Trophoblast cell (in vitro differentiated cells and primary cell): ENCODE measurements around the gene POLR2B.

ENCODE experiments used
- DNase-seq, 2 donors: peaks; one replicate each; pipeline ENCODE4 v3.0.0-alpha.2; 2016
- H2AFZ ChIP-seq: 2 replicates; pipeline ENCODE4 v1.6.1; 2013; ENCODE audit warnings: low read length, moderate library complexity, mild to moderate bottlenecking; ENCODE audit not compliant: insufficient read depth, poor library complexity
- H2AK5ac ChIP-seq: 2 replicates; pipeline ENCODE4 v1.6.1; 2013; ENCODE audit warnings: mild to moderate bottlenecking, low read length
- H2BK120ac ChIP-seq: 2 replicates; pipeline ENCODE4 v1.6.1; 2013; ENCODE audit warnings: low read length, mild to moderate bottlenecking, moderate library complexity; ENCODE audit not compliant: insufficient read depth, poor library complexity
- H2BK12ac ChIP-seq: 2 replicates; pipeline ENCODE4 v1.6.1; 2013; ENCODE audit warnings: mild to moderate bottlenecking, low read length, moderate library complexity
- H2BK5ac ChIP-seq: 2 replicates; pipeline ENCODE4 v1.6.1; 2013; ENCODE audit warnings: low read length, low read depth, moderate library complexity, mild to moderate bottlenecking; ENCODE audit not compliant: poor library complexity
- H3K14ac ChIP-seq: 2 replicates; pipeline ENCODE4 v1.6.1; 2013; ENCODE audit warnings: mild to moderate bottlenecking, low read length
- H3K18ac ChIP-seq: 2 replicates; pipeline ENCODE4 v1.6.1; 2013; ENCODE audit warnings: mild to moderate bottlenecking, low read length
- H3K23ac ChIP-seq: 2 replicates; pipeline ENCODE4 v1.6.1; 2013; ENCODE audit warnings: low read length
- H3K27ac ChIP-seq: 2 replicates; pipeline ENCODE4 v1.5.1; 2013; ENCODE audit warnings: low read depth, mild to moderate bottlenecking, inconsistent platforms, low read length, moderate library complexity
- H3K27me3 ChIP-seq: 2 replicates; pipeline ENCODE4 v1.6.1; 2013; ENCODE audit warnings: inconsistent platforms, mild to moderate bottlenecking, low read length, moderate library complexity; ENCODE audit not compliant: insufficient read depth
- H3K36me3 ChIP-seq, 2 experiments: 1 replicate in 1 of 2; 2 replicates in 1 of 2; pipeline ENCODE4 v1.6.1; 2013; ENCODE audit warnings: low read length in 2 of 2, mild to moderate bottlenecking in 2 of 2, moderate library complexity in 1 of 2; ENCODE audit not compliant: insufficient read depth in 2 of 2, control insufficient read depth in 1 of 2
- H3K4ac ChIP-seq: 2 replicates; pipeline ENCODE4 v1.6.1; 2013; ENCODE audit warnings: low read depth, mild to moderate bottlenecking, low read length, moderate library complexity
- H3K4me1 ChIP-seq, 2 experiments: 1 replicate in 1 of 2; 2 replicates in 1 of 2; pipeline ENCODE4 v1.6.1; 2013; ENCODE audit warnings: low read length in 2 of 2, mild to moderate bottlenecking in 2 of 2, moderate library complexity in 1 of 2; ENCODE audit not compliant: insufficient read depth in 2 of 2, control insufficient read depth in 1 of 2
- H3K4me2 ChIP-seq: 2 replicates; pipeline ENCODE4 v1.6.1; 2013; ENCODE audit warnings: inconsistent platforms, mild to moderate bottlenecking, low read length, moderate library complexity
- H3K4me3 ChIP-seq: 2 replicates; pipeline ENCODE4 v1.5.1; 2013; ENCODE audit warnings: mild to moderate bottlenecking, low read depth, low read length, inconsistent platforms
- H3K79me1 ChIP-seq: one replicate; pipeline ENCODE4 v1.6.1; 2013; ENCODE audit warnings: low read length
- H3K79me2 ChIP-seq: 2 replicates; pipeline ENCODE4 v1.6.1; 2013; ENCODE audit warnings: low read length, mild to moderate bottlenecking; ENCODE audit not compliant: control insufficient read depth, insufficient read depth, poor library complexity
- H3K9ac ChIP-seq: 2 replicates; pipeline ENCODE4 v1.6.1; 2013; ENCODE audit warnings: mild to moderate bottlenecking, low read length
- H3K9me3 ChIP-seq: 2 replicates; pipeline ENCODE4 v1.6.1; 2013; ENCODE audit warnings: low read depth, mild to moderate bottlenecking, control low read depth, inconsistent platforms, low read length; ENCODE audit not compliant: insufficient read depth
- H4K12ac ChIP-seq: 2 replicates; pipeline ENCODE4 v1.6.1; 2013; ENCODE audit warnings: low read depth, mild to moderate bottlenecking, low read length, moderate library complexity
- H4K8ac ChIP-seq: 2 replicates; pipeline ENCODE4 v1.6.1; 2013; ENCODE audit warnings: low read depth, mild to moderate bottlenecking, low read length, moderate library complexity
- H4K91ac ChIP-seq: one replicate; pipeline ENCODE4 v1.6.1; 2013; ENCODE audit warnings: low read depth, mild to moderate bottlenecking, low read length, moderate library complexity
- WGBS: extraction: QIAGEN DNeasy Blood & Tissue Kit; methylation state at CpG from one replicate; pipeline ENCODE4 v1.1.7; 2013; ENCODE audit warnings: missing lambda C conversion rate; ENCODE audit not compliant: insufficient read length, insufficient coverage; ENCODE audit errors: extremely low coverage; 5-methylcytosine and 5-hydroxymethylcytosine counted together

Gene POLR2B

DNA sequence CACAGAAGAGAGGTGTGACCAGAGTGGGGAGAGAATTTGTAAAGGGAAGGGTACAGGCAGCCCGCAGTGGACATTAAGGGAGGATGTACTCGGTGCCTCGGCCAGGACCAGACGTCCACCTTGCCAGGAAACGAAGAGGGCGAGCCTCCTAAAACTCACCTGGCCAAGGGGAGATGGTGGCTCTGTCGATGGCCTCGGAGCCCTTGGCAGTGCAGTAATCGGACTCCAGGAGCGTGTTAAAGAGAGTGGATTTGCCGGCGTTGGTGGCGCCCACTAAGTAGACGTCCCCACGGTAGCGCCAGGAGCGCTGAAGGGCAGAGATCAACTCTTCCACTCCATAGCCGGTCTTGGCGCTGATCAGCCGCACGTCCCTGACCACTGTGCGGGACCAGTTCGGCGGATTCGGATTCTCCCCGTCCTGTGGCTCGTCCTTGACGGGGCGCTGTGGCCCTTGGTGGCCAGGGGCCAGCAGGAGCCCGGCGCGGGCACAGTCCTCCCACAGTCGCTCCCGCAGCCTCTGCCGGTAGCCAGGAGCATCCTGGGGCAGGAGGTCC is 2.3 kb upstream of the POLR2B start:
- peaks cover 12% of the 10 kb centered on the region for H3K79me1 ChIP-seq
- no CpG with 5 or more reads among the region's 35 CpGs for WGBS
- peaks cover 0 to 5% of the 10 kb centered on the region in 2 experiments for H3K4me1 ChIP-seq
- DNase-seq: peak in 1 of 2 donors; percentile 2
- H4K91ac ChIP-seq: no peak overlapping the region
- peaks cover 24% of the 10 kb centered on the region for H3K79me2 ChIP-seq
- H4K8ac ChIP-seq: peak overlapping the region; percentile 12
- peak overlapping the region; percentile 69 for H3K18ac ChIP-seq
- no peaks in the 10 kb centered on the region for H3K27me3 ChIP-seq
- no peak overlapping the region for H3K27ac ChIP-seq
- no peak overlapping the region for H4K12ac ChIP-seq
- peak overlapping the region; percentile 93 for H2AFZ ChIP-seq
- H3K9ac ChIP-seq: peak overlapping the region; percentile 84
- no peak overlapping the region for H2BK120ac ChIP-seq
- H2BK12ac ChIP-seq: no peak overlapping the region
- peak overlapping the region; percentile 98 for H3K4me2 ChIP-seq
- no peaks in the 10 kb centered on the region for H3K9me3 ChIP-seq
- H3K4ac ChIP-seq: peak overlapping the region; percentile 76
- H3K4me3 ChIP-seq: peak overlapping the region; percentile 90
- H3K23ac ChIP-seq: no peak overlapping the region
- no peak overlapping the region for H2AK5ac ChIP-seq
- H2BK5ac ChIP-seq: no peak overlapping the region
- peak overlapping the region; percentile 69 for H3K14ac ChIP-seq
- peaks cover 6 to 17% of the 10 kb centered on the region in 2 experiments for H3K36me3 ChIP-seq

DNA sequence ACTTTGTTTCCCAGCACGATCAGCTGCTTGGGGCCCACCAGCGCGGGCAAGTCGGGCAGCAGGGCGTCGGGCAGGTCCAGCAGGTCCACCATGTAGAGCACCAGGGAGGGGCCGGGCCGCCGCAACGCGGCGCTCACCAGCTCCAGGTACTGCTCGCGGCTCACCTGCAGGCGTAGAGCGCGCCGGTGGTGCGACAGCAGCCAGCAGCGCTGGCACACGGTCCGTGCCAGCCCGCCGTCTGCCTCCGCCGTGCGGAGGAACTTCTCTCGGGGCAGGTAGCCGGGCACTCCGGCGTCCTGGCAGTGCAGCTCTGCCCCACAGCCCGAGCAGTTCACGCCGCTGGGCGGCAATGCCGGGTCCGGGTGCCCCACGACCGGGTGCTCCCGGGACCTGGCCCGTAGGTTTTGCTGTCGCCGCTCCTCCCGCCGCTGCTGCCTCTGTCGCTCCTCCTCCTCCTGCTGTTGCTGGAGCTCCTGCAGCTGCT is 1.8 kb upstream of the POLR2B start:
- peak overlapping the region; percentile 69 for H3K14ac ChIP-seq
- peak overlapping the region; percentile 76 for H3K4ac ChIP-seq
- no peak overlapping the region for H2BK12ac ChIP-seq
- H3K9me3 ChIP-seq: no peaks in the 10 kb centered on the region
- peak overlapping the region; percentile 84 for H4K8ac ChIP-seq
- no peak overlapping the region for H3K23ac ChIP-seq
- no peak overlapping the region for H2AK5ac ChIP-seq
- WGBS: no CpG with 5 or more reads among the region's 46 CpGs
- H3K4me3 ChIP-seq: peak overlapping the region; percentile 90
- H3K4me1 ChIP-seq: peaks cover 0 to 5% of the 10 kb centered on the region in 2 experiments
- H3K9ac ChIP-seq: peak overlapping the region; percentile 84
- peak overlapping the region; percentile 21 for H3K27ac ChIP-seq
- no peak overlapping the region for H2BK5ac ChIP-seq
- peaks cover 12% of the 10 kb centered on the region for H3K79me1 ChIP-seq
- peak; percentile 74 to 76 for DNase-seq
- peak overlapping the region; percentile 93 for H2AFZ ChIP-seq
- H3K79me2 ChIP-seq: peaks cover 24% of the 10 kb centered on the region
- H3K18ac ChIP-seq: peak overlapping the region; percentile 76
- peak overlapping the region; percentile 98 for H3K4me2 ChIP-seq
- peak overlapping the region; percentile 65 for H4K91ac ChIP-seq
- peak overlapping the region; percentile 44 for H4K12ac ChIP-seq
- no peaks in the 10 kb centered on the region for H3K27me3 ChIP-seq
- peaks cover 6 to 17% of the 10 kb centered on the region in 2 experiments for H3K36me3 ChIP-seq
- peak overlapping the region; percentile 21 for H2BK120ac ChIP-seq

DNA sequence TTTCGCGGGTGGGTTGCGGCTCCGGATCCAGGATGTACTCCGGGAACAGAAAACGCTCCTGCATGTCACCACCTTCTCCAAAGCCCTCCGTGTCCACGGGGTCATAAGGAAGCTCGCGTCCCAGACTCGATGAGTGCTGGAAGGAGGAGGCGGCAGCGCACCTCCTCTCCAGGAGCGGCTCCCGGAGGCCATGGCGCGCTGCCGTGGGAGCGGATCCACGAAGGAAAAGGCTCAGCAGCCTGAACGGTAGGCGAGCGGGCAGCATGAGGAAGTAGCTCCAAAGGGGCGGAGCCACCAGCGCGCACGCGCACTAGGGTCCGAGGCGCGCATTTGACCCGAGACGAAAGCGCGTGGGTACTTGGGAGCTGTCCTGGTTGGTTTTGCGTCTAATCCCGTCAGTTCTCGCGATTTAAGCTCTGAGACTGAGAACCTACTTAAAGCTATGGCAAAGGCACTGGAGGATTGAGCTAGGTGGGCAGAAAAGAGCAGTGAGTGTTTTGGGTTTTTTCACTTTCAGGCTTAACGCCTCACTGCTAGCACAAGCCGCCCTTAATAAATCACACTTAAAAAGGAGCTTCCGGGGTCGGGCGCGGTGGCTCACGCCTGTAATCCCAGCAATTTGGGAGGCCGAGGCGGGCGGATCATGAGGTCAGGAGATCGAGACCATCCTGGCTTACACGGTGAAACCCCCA is 1.2 kb upstream of the POLR2B start, which contains the start of gene NOA1:
Gene NOA1, minus strand, starts transcription at position 286 of the 692 bp plus-strand sequence. Its CDS starts 21 bp downstream, at position 265.
- H3K79me2 ChIP-seq: peaks cover 26% of the 10 kb centered on the region
- H4K8ac ChIP-seq: peak within 1 kb of the TSS; percentile 84
- peaks cover 12% of the 10 kb centered on the region for H3K79me1 ChIP-seq
- no peaks in the 10 kb centered on the region for H3K27me3 ChIP-seq
- H3K9ac ChIP-seq: peak within 1 kb of the TSS; percentile 84
- peak; percentile 100 for DNase-seq
- H2BK5ac ChIP-seq: no peak within 1 kb of the TSS
- H2BK120ac ChIP-seq: peak within 1 kb of the TSS; percentile 21
- H2BK12ac ChIP-seq: no peak within 1 kb of the TSS
- H2AFZ ChIP-seq: peak within 1 kb of the TSS; percentile 93
- peak within 1 kb of the TSS; percentile 69 for H3K14ac ChIP-seq
- peak within 1 kb of the TSS; percentile 44 for H4K12ac ChIP-seq
- H2AK5ac ChIP-seq: no peak within 1 kb of the TSS
- peaks cover 0 to 7% of the 10 kb centered on the region in 2 experiments for H3K4me1 ChIP-seq
- peak within 1 kb of the TSS; percentile 79 for H3K27ac ChIP-seq
- peak within 1 kb of the TSS; percentile 90 for H3K4me3 ChIP-seq
- H3K36me3 ChIP-seq: peaks cover 6 to 13% of the 10 kb centered on the region in 2 experiments
- no CpG with 5 or more reads among the region's 51 CpGs for WGBS
- no peak within 1 kb of the TSS for H3K23ac ChIP-seq
- H4K91ac ChIP-seq: peak within 1 kb of the TSS; percentile 65
- H3K18ac ChIP-seq: peak within 1 kb of the TSS; percentile 76
- peak within 1 kb of the TSS; percentile 98 for H3K4me2 ChIP-seq
- peak within 1 kb of the TSS; percentile 76 for H3K4ac ChIP-seq
- no peaks in the 10 kb centered on the region for H3K9me3 ChIP-seq

DNA sequence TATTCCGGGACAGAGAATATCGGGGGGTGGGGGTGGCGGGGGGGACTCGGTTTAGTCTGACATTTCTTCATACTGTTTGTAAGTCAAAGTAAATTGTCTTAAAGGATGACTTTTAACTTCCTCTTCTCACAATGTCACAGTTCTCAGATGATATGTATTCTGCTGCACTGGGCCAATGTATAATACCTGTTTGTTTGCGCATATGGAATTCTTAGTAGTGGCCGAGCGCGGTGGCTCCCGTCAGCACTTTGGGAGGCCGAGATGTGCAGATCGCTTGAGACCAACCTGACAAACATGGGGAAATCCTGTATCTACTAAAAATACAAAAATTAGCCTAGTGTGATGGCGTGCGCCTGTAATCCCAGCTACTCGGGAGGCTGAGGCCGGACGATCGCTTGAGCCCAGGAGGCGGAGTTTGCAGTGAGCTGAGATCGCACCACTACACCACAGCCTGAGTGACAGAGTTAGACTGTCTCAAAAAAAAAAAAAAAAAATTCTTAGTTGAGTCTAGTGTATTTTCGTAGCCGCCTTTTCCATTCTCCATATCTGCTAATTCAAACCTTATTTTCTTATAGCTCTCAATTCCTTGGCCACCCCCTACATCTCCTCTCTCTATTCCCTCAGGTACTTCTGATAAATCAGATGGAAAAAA is 851 bp downstream of the POLR2B start:
- H3K14ac ChIP-seq: no peak overlapping the region
- H3K36me3 ChIP-seq: peaks cover 1 to 3% of the 10 kb centered on the region in 2 experiments
- H2AK5ac ChIP-seq: no peak overlapping the region
- H3K79me2 ChIP-seq: peaks cover 30% of the 10 kb centered on the region
- peak overlapping the region; percentile 96 for H3K9ac ChIP-seq
- H3K4ac ChIP-seq: peak overlapping the region; percentile 74
- no peak overlapping the region for H2BK120ac ChIP-seq
- no peak overlapping the region for H4K12ac ChIP-seq
- DNase-seq: peak in 1 of 2 donors; percentile 42
- H3K27ac ChIP-seq: no peak overlapping the region
- no peak overlapping the region for H4K91ac ChIP-seq
- no peak overlapping the region for H2BK5ac ChIP-seq
- H3K4me2 ChIP-seq: peak overlapping the region; percentile 98
- H3K23ac ChIP-seq: no peak overlapping the region
- H3K4me1 ChIP-seq: peaks cover 0 to 7% of the 10 kb centered on the region in 2 experiments
- H4K8ac ChIP-seq: peak overlapping the region; percentile 97
- peak overlapping the region; percentile 97 for H3K4me3 ChIP-seq
- no peak overlapping the region for H2BK12ac ChIP-seq
- H3K79me1 ChIP-seq: peaks cover 12% of the 10 kb centered on the region
- peak overlapping the region; percentile 10 for H2AFZ ChIP-seq
- no CpG with 5 or more reads among the region's 21 CpGs for WGBS
- no peak overlapping the region for H3K18ac ChIP-seq
- no peaks in the 10 kb centered on the region for H3K27me3 ChIP-seq
- H3K9me3 ChIP-seq: no peaks in the 10 kb centered on the region
